Neural cell (in vitro differentiated cells): ENCODE measurements around the gene RPL27A. TPM values are rescaled to one million over a fixed set of nuclear protein-coding genes. Genes with fewer than 3 reads are reported as not detected.

Experiments used
- H2AFZ ChIP-seq: fragments of 200-600, 300-800 bp; sonication (generic), shearing (Covaris generic); 2 replicates; pipeline ENCODE4 v1.6.0; 2014; ENCODE audit warnings: low read depth, mild to moderate bottlenecking, antibody characterized with exemption, low read length, moderate library complexity
- H3F3A ChIP-seq: fragments of 200-600 bp; shearing (Covaris generic); 2 replicates; pipeline ENCODE4 v1.6.1; 2016; ENCODE audit warnings: mild to moderate bottlenecking, moderate library complexity, mixed read lengths, antibody characterized with exemption, low read length; ENCODE audit not compliant: insufficient read depth, poor library complexity, severe bottlenecking
- H3K27ac ChIP-seq: fragments of 200-600, 300-800 bp; sonication (generic), shearing (Covaris generic); 2 replicates; pipeline ENCODE4 v1.5.1; 2014; ENCODE audit warnings: mild to moderate bottlenecking, low read length, moderate library complexity
- H3K27me3 ChIP-seq: fragments of 300-800, 200-600 bp; sonication (generic), shearing (Covaris generic); 2 replicates; pipeline ENCODE4 v1.6.0; 2014; ENCODE audit warnings: mild to moderate bottlenecking, low read depth, low read length, moderate library complexity; ENCODE audit not compliant: insufficient read depth
- H3K36me3 ChIP-seq: fragments of 300-800, 200-600 bp; sonication (generic), shearing (Covaris generic); 2 replicates; pipeline ENCODE4 v1.5.1; 2014; ENCODE audit warnings: mild to moderate bottlenecking, antibody characterized with exemption, low read length, moderate library complexity; ENCODE audit not compliant: insufficient read depth
- H3K4me2 ChIP-seq: fragments of 300-800, 200-600 bp; sonication (generic), shearing (Covaris generic); 2 replicates; pipeline ENCODE4 v1.6.0; 2014; ENCODE audit warnings: mild to moderate bottlenecking, low read length
- H3K4me3 ChIP-seq: fragments of 300-800, 200-600 bp; sonication (generic), shearing (Covaris generic); 2 replicates; pipeline ENCODE4 v1.5.1; 2014; ENCODE audit warnings: mild to moderate bottlenecking, low read length, moderate library complexity
- H3K79me2 ChIP-seq: fragments of 200-600 bp; shearing (Covaris generic); replicated peaks from 2 replicates; pipeline ENCODE4 v1.6.0; 2014; ENCODE audit warnings: mild to moderate bottlenecking, low read length, moderate library complexity; ENCODE audit not compliant: insufficient read depth
- H3K9ac ChIP-seq: fragments of 300-800, 200-600 bp; sonication (generic), shearing (Covaris generic); 2 replicates; pipeline ENCODE4 v1.6.1; 2016; ENCODE audit warnings: mild to moderate bottlenecking, low read length, mixed read lengths
- H3K9me2 ChIP-seq: fragments of 200-600 bp; shearing (Covaris generic); 2 replicates; pipeline ENCODE4 v1.6.1; 2016; ENCODE audit warnings: mild to moderate bottlenecking, low read length, mixed read lengths; ENCODE audit not compliant: insufficient read depth
- H3K9me3 ChIP-seq: fragments of 200-600, 300-800 bp; sonication (generic), shearing (Covaris generic); 2 replicates; pipeline ENCODE4 v1.6.1; 2016; ENCODE audit warnings: mild to moderate bottlenecking, mixed run types, low read length, moderate library complexity, mixed read lengths
- H4K20me1 ChIP-seq: fragments of 200-600 bp; shearing (Covaris generic); 2 replicates; pipeline ENCODE4 v1.6.1; 2016; ENCODE audit warnings: mild to moderate bottlenecking, mixed run types; ENCODE audit not compliant: insufficient read depth
- CTCF ChIP-seq: fragments of 450-650 bp; IDR thresholded peaks from 2 replicates; pipeline ENCODE4 v1.5.1; 2014; ENCODE audit warnings: antibody characterized with exemption, mild to moderate bottlenecking, moderate library complexity; ENCODE audit not compliant: poor library complexity, severe bottlenecking
- EP300 ChIP-seq: fragments of 450-650 bp; conservative IDR thresholded peaks from 2 replicates; pipeline ENCODE4 v1.6.1; 2014; ENCODE audit warnings: antibody characterized with exemption, mild to moderate bottlenecking, moderate library complexity; ENCODE audit not compliant: poor library complexity, severe bottlenecking
- EZH2 ChIP-seq: fragments of 200-600, 300-800 bp; shearing (Covaris generic), sonication (generic); IDR thresholded peaks from 2 replicates; pipeline ENCODE4 v1.6.1; 2014; ENCODE audit warnings: antibody characterized with exemption, low read length, borderline replicate concordance, mild to moderate bottlenecking; ENCODE audit not compliant: insufficient read depth, poor library complexity, severe bottlenecking
- MXI1 ChIP-seq: fragments of 450-650 bp; conservative IDR thresholded peaks from 2 replicates; pipeline ENCODE4 v1.6.1; 2014; ENCODE audit warnings: antibody characterized with exemption, mild to moderate bottlenecking; ENCODE audit not compliant: poor library complexity, severe bottlenecking
- POLR2AphosphoS5 ChIP-seq: IDR thresholded peaks from 2 replicates; pipeline ENCODE4 v1.6.1; 2012
- RAD21 ChIP-seq: fragments of 450-650 bp; conservative IDR thresholded peaks from 2 replicates; pipeline ENCODE4 v1.6.1; 2014; ENCODE audit warnings: antibody characterized with exemption, mild to moderate bottlenecking, moderate library complexity
- REST ChIP-seq: IDR thresholded peaks from 2 replicates; pipeline ENCODE4 v1.6.1; 2012; ENCODE audit warnings: borderline replicate concordance
- SMC3 ChIP-seq: fragments of 450-650 bp; conservative IDR thresholded peaks from 2 replicates; pipeline ENCODE4 v1.6.1; 2014; ENCODE audit warnings: antibody characterized with exemption, mild to moderate bottlenecking, moderate library complexity; ENCODE audit not compliant: poor library complexity
- TAF1 ChIP-seq: IDR thresholded peaks from 2 replicates; pipeline ENCODE4 v1.6.1; 2012; ENCODE audit warnings: low read depth
- polyA plus RNA-seq: library from polyadenylated mRNA; depleted of rRNA; stranded (reverse); fragments of >200 nt; gene quantifications from 2 replicates; pipeline ENCODE4 v1.2.3, GENCODE V29; 2014

Gene RPL27A
- polyA plus RNA-seq, 1 donor from 2014 or later = 700 TPM

GRCh38 chr11:8706673-8707432 lies 24.3 kb downstream of the RPL27A start:
- no peaks in the 10 kb centered on the region for H3K79me2 ChIP-seq
- H3K4me3 ChIP-seq = no peak overlapping the region
- no peaks in the 10 kb centered on the region for H3K27me3 ChIP-seq
- no peaks in the 10 kb centered on the region for H3F3A ChIP-seq
- H4K20me1 ChIP-seq = no peaks in the 10 kb centered on the region
- no peak overlapping the region for H3K4me2 ChIP-seq
- no peak overlapping the region for H3K9ac ChIP-seq
- H3K9me2 ChIP-seq = no peaks in the 10 kb centered on the region
- no peaks in the 10 kb centered on the region for H3K9me3 ChIP-seq
- no peak overlapping the region for H3K27ac ChIP-seq
- no peak for TF ChIP-seq SMC3
- TF ChIP-seq EZH2 = no peak
- no peak for TF ChIP-seq MXI1
- no peak for TF ChIP-seq POLR2AphosphoS5
- no peak for TF ChIP-seq CTCF
- TF ChIP-seq REST = no peak
- TF ChIP-seq RAD21 = no peak
- TF ChIP-seq EP300 = no peak
- no peak for TF ChIP-seq TAF1
- H2AFZ ChIP-seq = no peak overlapping the region
- no peaks in the 10 kb centered on the region for H3K36me3 ChIP-seq

- H3K27ac ChIP-seq = no peak overlapping the region
Observed at GRCh38 chr11:8707541-8708191, 25.1 kb downstream of the RPL27A start.

More at GRCh38 chr11:8707541-8708191, 25.1 kb downstream of the RPL27A start:
- Histone ChIP-seq H2AFZ (no peak overlapping the region), H3K9ac (no peak overlapping the region), H3F3A (no peaks in the 10 kb centered on the region), H3K9me3 (no peaks in the 10 kb centered on the region), H3K4me3 (no peak overlapping the region), H3K79me2 (no peaks in the 10 kb centered on the region), H3K27me3 (no peaks in the 10 kb centered on the region), H4K20me1 (no peaks in the 10 kb centered on the region), H3K9me2 (no peaks in the 10 kb centered on the region), H3K4me2 (no peak overlapping the region), H3K36me3 (no peaks in the 10 kb centered on the region)
- TF ChIP-seq TAF1 (no peak), CTCF (no peak), REST (no peak)
